ENCODE results near the gene TP53I3. TPM values are rescaled to one million over a fixed set of nuclear protein-coding genes. Genes with fewer than 3 reads are reported as not detected.
"Not testable (repeated sequence)": the region's sequence is repeated elsewhere in the genome, so short reads cannot be mapped to it uniquely, and the experiment has no call there.

TP53I3 gene
- polyA plus RNA-seq, 3 donors from 2014 or later: 0.69 to 1.2 TPM; not detected in 1

GRCh38 chr2:24110660-24111303 lies 26.1 kb upstream of the TP53I3 start:
- H3K9me3 Mint-ChIP-seq: peaks cover 0 to 11% (median 3%) of the 10 kb centered on the region in 6 donors
- no peak overlapping the region for H3K4me3 Mint-ChIP-seq
- no peak for DNase-seq
- H3K4me1 Mint-ChIP-seq: no peaks in the 10 kb centered on the region
- H3K27me3 Mint-ChIP-seq (ENCODE audit: low read depth in 3 of 3): peaks cover 0 to 3% (median 1%) of the 10 kb centered on the region in 3 donors
- H3K36me3 Mint-ChIP-seq: peaks cover 0 to 22% (median 0%) of the 10 kb centered on the region in 3 donors
- no peak overlapping the region for H3K27ac Mint-ChIP-seq

GRCh38 chr2:24109431-24109830 lies 24.8 kb upstream of the TP53I3 start:
- H3K27ac Mint-ChIP-seq; H3K27me3 Mint-ChIP-seq (ENCODE audit: low read depth in 3 of 3); DNase-seq; H3K4me3 Mint-ChIP-seq; H3K4me1 Mint-ChIP-seq: not testable (repeated sequence)
- peaks cover 0 to 13% (median 5%) of the 10 kb centered on the region in 6 donors for H3K9me3 Mint-ChIP-seq
- H3K36me3 Mint-ChIP-seq: peaks cover 0 to 26% (median 4%) of the 10 kb centered on the region in 3 donors

- no peak overlapping the region for H3K4me3 Mint-ChIP-seq
- H3K36me3 Mint-ChIP-seq: peaks cover 8 to 22% (median 14%) of the 10 kb centered on the region in 3 donors
- no peak for DNase-seq
- no peak overlapping the region for H3K27ac Mint-ChIP-seq
- H3K27me3 Mint-ChIP-seq (ENCODE audit: low read depth in 3 of 3): peaks cover 0 to 2% (median 0%) of the 10 kb centered on the region in 3 donors
- no peaks in the 10 kb centered on the region for H3K4me1 Mint-ChIP-seq
- peaks cover 0 to 13% (median 5%) of the 10 kb centered on the region in 6 donors for H3K9me3 Mint-ChIP-seq
These were observed 22.7 kb upstream of the TP53I3 start for GRCh38 chr2:24107336-24107735.

GRCh38 chr2:24106786-24107185 lies 22.2 kb upstream of the TP53I3 start:
- no peak for DNase-seq
- Mint-ChIP-seq H3K4me3 (no peak overlapping the region), H3K27me3 (ENCODE audit: low read depth in 3 of 3) (peaks cover 0 to 2% (median 0%) of the 10 kb centered on the region in 3 donors), H3K36me3 (peaks cover 14 to 28% (median 20%) of the 10 kb centered on the region in 3 donors), H3K9me3 (peaks cover 0 to 13% (median 5%) of the 10 kb centered on the region in 6 donors), H3K27ac (no peak overlapping the region), H3K4me1 (no peaks in the 10 kb centered on the region)

DNA sequence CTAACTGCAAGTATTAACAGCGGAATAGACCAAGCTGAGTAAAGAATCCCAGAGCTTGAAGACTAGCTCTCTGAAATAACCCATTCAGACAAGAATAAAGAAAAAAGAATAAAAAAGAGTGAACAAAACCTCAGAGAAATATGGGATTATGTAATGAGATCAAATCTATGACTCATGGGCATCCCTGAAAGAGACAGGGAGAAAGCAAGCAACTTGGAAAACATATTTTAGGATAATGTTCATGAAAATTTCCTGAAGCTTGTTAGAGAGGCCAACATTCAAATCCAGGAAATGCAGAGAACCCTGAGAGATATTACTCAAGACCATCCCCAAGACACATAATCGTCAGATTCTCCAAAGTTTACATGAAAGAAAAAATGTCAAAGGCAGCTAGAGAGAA lies 21.2 kb upstream of the TP53I3 start:
- no peak overlapping the region for H3K4me3 Mint-ChIP-seq
- H3K4me1 Mint-ChIP-seq: no peaks in the 10 kb centered on the region
- H3K9me3 Mint-ChIP-seq: peaks cover 0 to 13% (median 5%) of the 10 kb centered on the region in 6 donors
- DNase-seq: no peak
- H3K36me3 Mint-ChIP-seq: peaks cover 15 to 29% (median 23%) of the 10 kb centered on the region in 3 donors
- H3K27me3 Mint-ChIP-seq (ENCODE audit: low read depth in 3 of 3): peaks cover 0 to 2% (median 0%) of the 10 kb centered on the region in 3 donors
- no peak overlapping the region for H3K27ac Mint-ChIP-seq

GRCh38 chr2:24104906-24105305 lies 20.3 kb upstream of the TP53I3 start:
- H3K27ac Mint-ChIP-seq: no peak overlapping the region
- no peaks in the 10 kb centered on the region for H3K4me1 Mint-ChIP-seq
- H3K36me3 Mint-ChIP-seq: peaks cover 15 to 36% (median 32%) of the 10 kb centered on the region in 3 donors
- H3K4me3 Mint-ChIP-seq: no peak overlapping the region
- peaks cover 0 to 13% (median 7%) of the 10 kb centered on the region in 6 donors for H3K9me3 Mint-ChIP-seq
- H3K27me3 Mint-ChIP-seq (ENCODE audit: low read depth in 3 of 3): peaks cover 0 to 2% (median 0%) of the 10 kb centered on the region in 3 donors
- DNase-seq: no peak

DNA sequence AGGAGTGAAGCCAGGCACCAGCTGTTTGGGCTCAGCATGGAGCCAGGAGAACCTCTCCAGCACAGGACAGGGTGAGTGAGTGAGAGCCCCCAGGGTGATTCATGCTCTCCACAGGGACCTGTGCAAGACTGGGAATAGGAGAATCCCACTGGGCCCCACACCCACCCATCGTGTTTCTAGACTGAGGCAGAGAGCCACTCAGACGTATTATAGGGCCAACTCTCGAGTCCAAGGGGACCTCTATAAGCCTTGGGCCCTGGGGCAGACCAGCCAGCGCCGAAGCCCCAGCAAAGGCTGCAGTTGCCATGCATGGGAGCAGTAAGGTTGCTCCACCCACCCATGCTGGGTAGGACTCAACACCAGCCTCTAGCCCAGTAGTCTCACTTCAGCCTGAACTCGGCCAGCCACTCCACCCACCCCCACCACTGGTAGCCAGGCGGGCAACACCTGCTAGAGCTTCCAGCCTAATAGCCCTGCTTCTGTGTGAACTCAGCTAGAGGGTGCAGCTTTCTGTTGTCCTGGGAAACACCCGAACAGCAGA lies 19.5 kb upstream of the TP53I3 start:
- Mint-ChIP-seq H3K27ac (no peak overlapping the region), H3K4me3 (no peak overlapping the region)

GRCh38 chr2:24102677-24103076 lies 18.0 kb upstream of the TP53I3 start:
- Mint-ChIP-seq H3K9me3 (peaks cover 4 to 15% (median 6%) of the 10 kb centered on the region in 6 donors), H3K36me3 (peaks cover 15 to 53% (median 47%) of the 10 kb centered on the region in 3 donors), H3K4me3 (no peak overlapping the region), H3K27ac (no peak overlapping the region), H3K27me3 (ENCODE audit: low read depth in 3 of 3) (peaks cover 0 to 2% (median 2%) of the 10 kb centered on the region in 3 donors), H3K4me1 (no peaks in the 10 kb centered on the region)
- no peak for DNase-seq

More for the DNA sequence above, 19.5 kb upstream of the TP53I3 start:
- no peak for DNase-seq
- Mint-ChIP-seq H3K27me3 (ENCODE audit: low read depth in 3 of 3) (peaks cover 0 to 2% (median 0%) of the 10 kb centered on the region in 3 donors), H3K4me1 (no peaks in the 10 kb centered on the region), H3K9me3 (peaks cover 4 to 13% (median 6%) of the 10 kb centered on the region in 6 donors), H3K36me3 (peaks cover 15 to 39% (median 34%) of the 10 kb centered on the region in 3 donors)

DNA sequence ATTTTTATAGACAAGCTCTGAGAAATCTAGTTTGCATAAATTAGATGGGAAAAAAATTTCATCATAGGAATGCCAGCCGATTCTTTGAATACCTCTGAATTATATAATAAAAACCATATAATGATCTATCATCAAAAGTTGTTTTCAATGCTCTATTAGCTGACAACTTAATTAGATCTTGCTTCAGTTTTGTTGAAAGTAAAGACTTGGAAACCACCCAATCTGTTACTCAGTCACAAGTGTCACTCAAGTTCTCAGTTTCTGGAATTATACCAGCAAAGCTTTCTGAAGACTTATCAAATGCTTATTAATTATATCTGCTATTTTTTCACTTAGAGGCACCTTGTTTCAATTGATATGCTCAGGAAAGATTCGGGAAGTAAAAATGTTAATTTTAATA lies 17.4 kb upstream of the TP53I3 start:
- peaks cover 0 to 4% (median 2%) of the 10 kb centered on the region in 3 donors for H3K27me3 Mint-ChIP-seq (ENCODE audit: low read depth in 3 of 3)
- H3K9me3 Mint-ChIP-seq: peaks cover 3 to 14% (median 5%) of the 10 kb centered on the region in 6 donors
- no peak overlapping the region for H3K4me3 Mint-ChIP-seq
- no peak for DNase-seq
- peaks cover 15 to 53% (median 52%) of the 10 kb centered on the region in 3 donors for H3K36me3 Mint-ChIP-seq
- no peak overlapping the region for H3K27ac Mint-ChIP-seq
- H3K4me1 Mint-ChIP-seq: no peaks in the 10 kb centered on the region

DNA sequence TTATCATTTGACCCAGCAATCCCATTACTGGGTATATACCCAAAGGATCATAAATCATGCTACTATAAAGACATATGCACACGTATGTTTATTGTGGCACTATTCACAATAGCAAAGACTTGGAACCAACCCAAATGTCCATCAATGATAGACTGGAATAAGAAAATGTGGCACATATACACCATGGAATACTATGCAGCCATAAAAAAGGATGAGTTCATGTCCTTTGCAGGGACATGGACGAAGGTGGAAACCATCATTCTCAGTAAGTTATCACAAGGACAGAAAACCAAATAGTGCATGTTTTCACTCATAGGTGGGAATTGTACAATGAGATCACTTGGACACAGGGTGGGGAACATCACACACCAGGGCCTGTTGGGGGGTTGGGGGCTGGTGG lies 16.1 kb upstream of the TP53I3 start:
- not testable (repeated sequence) for DNase-seq; H3K4me1 Mint-ChIP-seq; H3K27me3 Mint-ChIP-seq (ENCODE audit: low read depth in 3 of 3); H3K27ac Mint-ChIP-seq; H3K9me3 Mint-ChIP-seq; H3K4me3 Mint-ChIP-seq
- H3K36me3 Mint-ChIP-seq: peaks cover 19 to 65% (median 58%) of the 10 kb centered on the region in 3 donors

- not testable (repeated sequence) for H3K27me3 Mint-ChIP-seq (ENCODE audit: low read depth in 3 of 3); H3K4me1 Mint-ChIP-seq; H3K9me3 Mint-ChIP-seq; H3K27ac Mint-ChIP-seq; H3K4me3 Mint-ChIP-seq; DNase-seq
- H3K36me3 Mint-ChIP-seq: peaks cover 8 to 44% (median 42%) of the 10 kb centered on the region in 3 donors
These were observed 10.6 kb upstream of the TP53I3 start for GRCh38 chr2:24095171-24095677.

DNA sequence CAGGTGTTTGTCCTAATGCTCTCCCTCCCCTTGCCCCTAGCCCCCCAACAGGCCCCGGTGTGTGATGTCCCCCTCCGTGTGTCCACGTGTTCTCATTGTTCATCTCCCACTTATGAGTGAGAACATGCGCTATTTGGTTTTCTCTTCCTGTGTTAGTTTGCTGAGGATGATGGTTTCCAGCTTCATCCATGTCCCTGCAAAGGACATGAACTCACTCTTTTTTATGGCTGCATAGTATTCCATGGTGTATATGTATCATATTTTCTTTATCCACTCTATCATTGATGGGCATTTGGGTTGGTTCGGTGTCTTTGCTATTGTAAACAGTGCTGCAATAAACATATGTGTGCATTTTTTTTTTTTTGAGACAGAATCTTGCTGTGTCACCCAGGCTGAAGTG lies 8.6 kb upstream of the TP53I3 start:
- not testable (repeated sequence) for DNase-seq; H3K4me1 Mint-ChIP-seq; H3K27me3 Mint-ChIP-seq (ENCODE audit: low read depth in 3 of 3); H3K27ac Mint-ChIP-seq; H3K4me3 Mint-ChIP-seq; H3K9me3 Mint-ChIP-seq
- H3K36me3 Mint-ChIP-seq: peaks cover 8 to 39% (median 31%) of the 10 kb centered on the region in 3 donors

DNA sequence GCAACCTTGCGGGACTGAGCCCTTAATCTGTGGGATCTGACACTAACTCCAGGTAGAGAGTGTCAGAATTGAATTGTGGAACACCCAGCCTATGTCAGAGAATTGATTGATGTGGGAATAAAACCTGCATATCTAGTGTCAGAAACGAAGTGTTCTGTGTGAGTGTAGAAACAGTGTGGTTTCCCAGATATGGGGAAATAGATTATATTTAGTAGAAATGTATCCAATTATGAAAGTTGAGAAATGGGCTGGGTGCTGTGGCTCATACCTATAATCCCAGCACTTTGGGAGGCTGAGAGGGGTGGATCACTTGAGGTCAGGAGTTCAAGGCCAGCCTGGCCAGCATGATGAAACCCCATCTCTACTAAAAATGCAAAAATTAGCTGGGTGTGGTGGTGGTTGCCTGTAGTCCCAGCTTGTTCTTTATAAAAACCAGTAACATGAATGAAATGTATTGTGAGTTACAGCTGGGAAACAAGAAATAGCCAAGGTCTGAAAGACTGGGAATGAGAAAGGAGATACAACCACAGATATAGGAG lies 4.3 kb upstream of the TP53I3 start:
- Mint-ChIP-seq H3K4me1 (peaks cover 12 to 16% of the 10 kb centered on the region in 2 donors), H3K36me3 (peaks cover 4 to 14% (median 8%) of the 10 kb centered on the region in 3 donors), H3K9me3 (no peaks in the 10 kb centered on the region), H3K27ac (no peak overlapping the region), H3K4me3 (no peak overlapping the region), H3K27me3 (ENCODE audit: low read depth in 3 of 3) (peaks cover 0 to 3% (median 0%) of the 10 kb centered on the region in 3 donors)
- DNase-seq: no peak

DNA sequence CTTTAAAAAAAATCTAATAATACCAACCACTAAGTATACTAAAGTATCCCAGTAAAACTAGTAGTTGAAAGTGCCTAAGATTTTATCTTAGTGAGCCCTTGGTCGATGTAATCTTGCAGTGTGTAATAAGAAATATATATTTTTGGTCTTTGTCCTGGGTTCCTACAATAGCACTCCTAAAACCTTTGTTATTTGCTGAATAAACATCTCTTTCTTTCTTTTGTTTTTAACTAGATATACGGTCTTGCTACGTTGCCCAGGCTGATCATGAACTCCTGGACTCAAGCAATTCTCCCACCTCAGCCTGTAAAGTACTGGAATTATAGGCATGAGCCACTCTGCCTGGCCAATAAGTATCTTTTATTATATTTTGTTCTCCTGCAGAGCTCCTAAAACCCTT lies 2.4 kb upstream of the TP53I3 start:
- Mint-ChIP-seq H3K4me3 (no peak overlapping the region), H3K4me1 (peaks cover 17 to 23% of the 10 kb centered on the region in 2 donors)

More for the DNA sequence above, 2.4 kb upstream of the TP53I3 start:
- H3K9me3 Mint-ChIP-seq: no peaks in the 10 kb centered on the region
- no peak overlapping the region for H3K27ac Mint-ChIP-seq
- peaks cover 0 to 3% (median 0%) of the 10 kb centered on the region in 3 donors for H3K27me3 Mint-ChIP-seq (ENCODE audit: low read depth in 3 of 3)
- peaks cover 3 to 11% (median 4%) of the 10 kb centered on the region in 3 donors for H3K36me3 Mint-ChIP-seq
- no peak for DNase-seq

All from immature natural killer cell (primary cell).